SK-N-SH treated with all-trans-retinoic acid at 6 μM for 48 hours (cell line): ENCODE data around the gene ERN1.

ENCODE experiments used
- BACH2 ChIP-seq: fragments of 250-450 bp; sonication (Bioruptor Pico); IDR thresholded peaks from 2 replicates; pipeline ENCODE4 v1.9.0; 2021; ENCODE audit warnings: mild to moderate bottlenecking, borderline replicate concordance
- CREB5 ChIP-seq: fragments of 250-450 bp; sonication (Bioruptor Pico); IDR thresholded peaks from 2 replicates; pipeline ENCODE4 v1.5.1; 2020; ENCODE audit warnings: low read depth, mild to moderate bottlenecking, moderate library complexity
- GLIS3 ChIP-seq: fragments of 250-450 bp; sonication (Bioruptor Pico); IDR thresholded peaks from 2 replicates; pipeline ENCODE4 v1.5.0; 2020; ENCODE audit warnings: mild to moderate bottlenecking, moderate library complexity
- OSR1 ChIP-seq: fragments of 250-450 bp; sonication (Bioruptor Pico); IDR thresholded peaks from 2 replicates; pipeline ENCODE4 v1.8.0; 2022; ENCODE audit warnings: moderate library complexity, mild to moderate bottlenecking, inconsistent platforms
- PATZ1 ChIP-seq: fragments of 250-450 bp; sonication (Bioruptor Pico); IDR thresholded peaks from 2 replicates; pipeline ENCODE4 v1.8.0; 2020; ENCODE audit warnings: mild to moderate bottlenecking, moderate library complexity, borderline replicate concordance
- POU6F1 ChIP-seq: fragments of 250-450 bp; sonication (Bioruptor Pico); IDR thresholded peaks from 2 replicates; pipeline ENCODE4 v1.8.0; 2021; ENCODE audit warnings: low read depth, mild to moderate bottlenecking, moderate library complexity, borderline replicate concordance
- SNAI2 ChIP-seq: fragments of 250-450 bp; sonication (Bioruptor Pico); IDR thresholded peaks from 2 replicates; pipeline ENCODE4 v1.5.0; 2020; ENCODE audit warnings: mild to moderate bottlenecking, moderate library complexity
- ZNF70 ChIP-seq: fragments of 450-650 bp; formaldehyde crosslinking; IDR thresholded peaks from 2 replicates; pipeline ENCODE4 v1.5.0; 2020; ENCODE audit warnings: mild to moderate bottlenecking, moderate library complexity

GRCh38 chr17:64077379-64077778, 52.6 kb downstream of the ERN1 start:
- TF ChIP-seq SNAI2 (CRISPR knock-in tag) (no peak), CREB5 (CRISPR knock-in tag) (no peak), GLIS3 (CRISPR knock-in tag) (no peak), BACH2 (no peak), OSR1 (CRISPR knock-in tag) (no peak), ZNF70 (CRISPR knock-in tag) (no peak), POU6F1 (CRISPR knock-in tag) (no peak), PATZ1 (CRISPR knock-in tag) (no peak)
